Thyroid gland (tissue), 4 donors: ENCODE data around the gene BMP6.

ENCODE experiments used
- POLR2A ChIP-seq, 2 donors: fragments of 450-650 bp; IDR thresholded peaks; one replicate each; pipeline ENCODE4 v1.6.1; 2017; ENCODE audit warnings: antibody characterized with exemption in 2 of 2, mild to moderate bottlenecking in 2 of 2, moderate library complexity in 1 of 2
- TF ChIP-seq, protein P1 (sequence below), 6 experiments: fragments of 200-600 bp in 3 of 6; fragments of 450-650 bp in 3 of 6; sonication (generic) in 3 of 6; IDR thresholded peaks; one replicate each; pipeline ENCODE4 v1.5.1; 2016 to 2019; ENCODE audit warnings: antibody characterized with exemption in 6 of 6, mild to moderate bottlenecking in 2 of 6, inconsistent platforms in 1 of 6, moderate library complexity in 1 of 6

DNA sequence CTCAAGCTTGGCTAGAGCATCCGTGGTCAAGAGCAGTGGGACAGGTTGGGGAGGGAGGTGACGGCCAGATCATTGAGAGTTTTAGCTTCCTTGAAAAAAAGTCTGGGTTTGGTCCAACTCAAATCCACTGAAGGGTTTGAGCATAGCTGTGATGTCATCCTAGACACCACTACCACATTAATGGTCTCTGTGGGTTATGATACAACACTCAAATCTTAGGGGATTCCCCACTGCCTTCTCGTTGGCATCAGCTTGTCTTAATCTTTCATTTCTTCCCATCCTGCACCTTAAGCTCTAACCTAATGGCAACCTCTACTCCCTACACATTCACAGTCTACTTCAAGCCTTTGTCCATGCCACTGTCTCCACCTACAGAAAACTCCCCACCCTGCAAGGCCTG lies 77.3 kb downstream of the BMP6 start:
- no peak for TF ChIP-seq POLR2A (IDR thresholded peaks at IDR 0.05)
- TF ChIP-seq, protein P1, sequence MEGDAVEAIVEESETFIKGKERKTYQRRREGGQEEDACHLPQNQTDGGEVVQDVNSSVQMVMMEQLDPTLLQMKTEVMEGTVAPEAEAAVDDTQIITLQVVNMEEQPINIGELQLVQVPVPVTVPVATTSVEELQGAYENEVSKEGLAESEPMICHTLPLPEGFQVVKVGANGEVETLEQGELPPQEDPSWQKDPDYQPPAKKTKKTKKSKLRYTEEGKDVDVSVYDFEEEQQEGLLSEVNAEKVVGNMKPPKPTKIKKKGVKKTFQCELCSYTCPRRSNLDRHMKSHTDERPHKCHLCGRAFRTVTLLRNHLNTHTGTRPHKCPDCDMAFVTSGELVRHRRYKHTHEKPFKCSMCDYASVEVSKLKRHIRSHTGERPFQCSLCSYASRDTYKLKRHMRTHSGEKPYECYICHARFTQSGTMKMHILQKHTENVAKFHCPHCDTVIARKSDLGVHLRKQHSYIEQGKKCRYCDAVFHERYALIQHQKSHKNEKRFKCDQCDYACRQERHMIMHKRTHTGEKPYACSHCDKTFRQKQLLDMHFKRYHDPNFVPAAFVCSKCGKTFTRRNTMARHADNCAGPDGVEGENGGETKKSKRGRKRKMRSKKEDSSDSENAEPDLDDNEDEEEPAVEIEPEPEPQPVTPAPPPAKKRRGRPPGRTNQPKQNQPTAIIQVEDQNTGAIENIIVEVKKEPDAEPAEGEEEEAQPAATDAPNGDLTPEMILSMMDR (IDR thresholded peaks at IDR 0.05) = no peak
